ENCODE data around the gene KIFC1.
"Not testable (repeated sequence)": the region's sequence is repeated elsewhere in the genome, so short reads cannot be mapped to it uniquely, and the experiment has no call there.

KIFC1 gene

GRCh38 chr6:33392595-33392948 lies 949 bp downstream of the KIFC1 start:
- Mint-ChIP-seq H3K27me3 (no peaks in the 10 kb centered on the region), H3K9me3 (no peaks in the 10 kb centered on the region), H3K27ac (peak overlapping the region; percentile 94 to 97), H3K4me1 (peaks cover 43% of the 10 kb centered on the region), H3K4me3 (peak overlapping the region; percentile 94 to 97)
- DNase-seq (no peak), ATAC-seq (no peak)

GRCh38 chr6:33392979-33393378 lies 1.4 kb downstream of the KIFC1 start:
- peak overlapping the region; percentile 45 to 94 for H3K27ac Mint-ChIP-seq
- H3K9me3 Mint-ChIP-seq, result no peaks in the 10 kb centered on the region
- ATAC-seq (no peak), DNase-seq (no peak)
- H3K4me1 Mint-ChIP-seq, result peaks cover 43% of the 10 kb centered on the region
- no peaks in the 10 kb centered on the region for H3K27me3 Mint-ChIP-seq
- peak overlapping the region; percentile 94 to 97 for H3K4me3 Mint-ChIP-seq

GRCh38 chr6:33397541-33397940 lies 5.9 kb downstream of the KIFC1 start:
- Mint-ChIP-seq H3K27me3 (no peaks in the 10 kb centered on the region), H3K9me3 (no peaks in the 10 kb centered on the region), H3K4me3 (no peak overlapping the region), H3K27ac (no peak overlapping the region), H3K4me1 (peaks cover 29% of the 10 kb centered on the region)
- no peak for DNase-seq
- ATAC-seq, result no peak

- H3K9me3 Mint-ChIP-seq, DNase-seq, H3K4me3 Mint-ChIP-seq, H3K27ac Mint-ChIP-seq, ATAC-seq, H3K27me3 Mint-ChIP-seq: not testable (repeated sequence)
- peaks cover 19% of the 10 kb centered on the region for H3K4me1 Mint-ChIP-seq
These were observed 7.0 kb downstream of the KIFC1 start for GRCh38 chr6:33398601-33399000.

- not testable (repeated sequence) for ATAC-seq
These were observed 8.3 kb downstream of the KIFC1 start for GRCh38 chr6:33399881-33400280.

GRCh38 chr6:33404884-33405283 lies 13.3 kb downstream of the KIFC1 start:
- H3K27ac Mint-ChIP-seq, result no peak overlapping the region
- ATAC-seq (no peak), DNase-seq (no peak)
- no peak overlapping the region for H3K4me3 Mint-ChIP-seq
- H3K27me3 Mint-ChIP-seq, result no peaks in the 10 kb centered on the region
- H3K9me3 Mint-ChIP-seq, result no peaks in the 10 kb centered on the region
- H3K4me1 Mint-ChIP-seq, result peaks cover 12% of the 10 kb centered on the region

More at GRCh38 chr6:33399881-33400280, 8.3 kb downstream of the KIFC1 start:
- not testable (repeated sequence) for H3K27me3 Mint-ChIP-seq, H3K4me3 Mint-ChIP-seq, H3K27ac Mint-ChIP-seq, H3K9me3 Mint-ChIP-seq, H3K4me1 Mint-ChIP-seq, DNase-seq

GRCh38 chr6:33405386-33405940 lies 13.8 kb downstream of the KIFC1 start:
- no peaks in the 10 kb centered on the region for H3K27me3 Mint-ChIP-seq
- H3K4me1 Mint-ChIP-seq, result peaks cover 15% of the 10 kb centered on the region
- H3K9me3 Mint-ChIP-seq, result no peaks in the 10 kb centered on the region
- no peak overlapping the region for H3K4me3 Mint-ChIP-seq
- H3K27ac Mint-ChIP-seq, result peak overlapping the region in 1 of 2 donors; percentile 50
- DNase-seq (no peak), ATAC-seq (no peak)

GRCh38 chr6:33406126-33406525 lies 14.5 kb downstream of the KIFC1 start:
- no peak overlapping the region for H3K27ac Mint-ChIP-seq
- no peaks in the 10 kb centered on the region for H3K27me3 Mint-ChIP-seq
- H3K9me3 Mint-ChIP-seq, result no peaks in the 10 kb centered on the region
- ATAC-seq (no peak), DNase-seq (no peak)
- H3K4me1 Mint-ChIP-seq, result peaks cover 15% of the 10 kb centered on the region
- H3K4me3 Mint-ChIP-seq, result no peak overlapping the region

GRCh38 chr6:33407132-33407718 lies 15.6 kb downstream of the KIFC1 start:
- Mint-ChIP-seq H3K4me3 (no peak overlapping the region), H3K9me3 (no peaks in the 10 kb centered on the region), H3K27ac (no peak overlapping the region), H3K4me1 (peaks cover 24% of the 10 kb centered on the region), H3K27me3 (no peaks in the 10 kb centered on the region)
- ATAC-seq (no peak), DNase-seq (no peak)

- Mint-ChIP-seq H3K27ac (peak overlapping the region; percentile 95), H3K27me3 (no peaks in the 10 kb centered on the region), H3K4me3 (peak overlapping the region; percentile 76 to 90), H3K4me1 (peaks cover 53% of the 10 kb centered on the region), H3K9me3 (no peaks in the 10 kb centered on the region)
- peak; percentile 86 for ATAC-seq
- peak; percentile 97 to 98 for DNase-seq
These were observed 18.6 kb downstream of the KIFC1 start for GRCh38 chr6:33410050-33410710.

- Mint-ChIP-seq H3K27ac (peak within 1 kb of the TSS; percentile 95), H3K4me3 (peak within 1 kb of the TSS; percentile 80 to 90), H3K4me1 (peaks cover 61% of the 10 kb centered on the region), H3K27me3 (no peaks in the 10 kb centered on the region), H3K9me3 (no peaks in the 10 kb centered on the region)
- DNase-seq (peak; percentile 91 to 93), ATAC-seq (peak; percentile 67)
These were observed 19.3 kb downstream of the KIFC1 start, which contains the start of gene PHF1 for GRCh38 chr6:33410711-33411631. Gene PHF1 (plus strand): TSS chr6:33411014. CDS start chr6:33412264, 1,250 bp downstream.

GRCh38 chr6:33411632-33412005 lies 20.0 kb downstream of the KIFC1 start:
- Mint-ChIP-seq H3K27ac (peak overlapping the region; percentile 70 to 74), H3K27me3 (no peaks in the 10 kb centered on the region), H3K4me1 (peaks cover 67% of the 10 kb centered on the region), H3K4me3 (peak overlapping the region; percentile 80 to 81), H3K9me3 (no peaks in the 10 kb centered on the region)
- no peak for DNase-seq
- no peak for ATAC-seq

- H3K4me1 Mint-ChIP-seq, result peaks cover 72% of the 10 kb centered on the region
- no peak overlapping the region for H3K27ac Mint-ChIP-seq
These were observed 20.8 kb downstream of the KIFC1 start for GRCh38 chr6:33412140-33413009.

GRCh38 chr6:33413241-33414120 lies 21.9 kb downstream of the KIFC1 start:
- DNase-seq (no peak), ATAC-seq (no peak)
- peaks cover 76% of the 10 kb centered on the region for H3K4me1 Mint-ChIP-seq
- H3K9me3 Mint-ChIP-seq, result no peaks in the 10 kb centered on the region
- peak overlapping the region; percentile 50 to 55 for H3K27ac Mint-ChIP-seq
- H3K27me3 Mint-ChIP-seq, result no peaks in the 10 kb centered on the region
- peak overlapping the region in 1 of 2 donors; percentile 1 for H3K4me3 Mint-ChIP-seq

More at GRCh38 chr6:33412140-33413009, 20.8 kb downstream of the KIFC1 start:
- Mint-ChIP-seq H3K4me3 (peak overlapping the region; percentile 28 to 80), H3K9me3 (no peaks in the 10 kb centered on the region), H3K27me3 (no peaks in the 10 kb centered on the region)
- ATAC-seq, result no peak
- no peak for DNase-seq

Data from stimulated activated naive CD8-positive, alpha-beta T cell treated with anti-CD3 and anti-CD28 coated beads, Interleukin-15, amount 100 ng/mL, for 72 hours (primary cell).